Measurements from ENCODE around the gene AHRR.
"Not testable (repeated sequence)": the region's sequence is repeated elsewhere in the genome, so short reads cannot be mapped to it uniquely, and the experiment has no call there.

The AHRR gene

GRCh38 chr5:483434-484140 lies 162.1 kb downstream of the AHRR start:
- H3K4me3 ChIP-seq (ENCODE audit: low read depth in 1 of 5, low read length in 5 of 5), result no peak overlapping the region
- peaks cover 32 to 62% (median 54%) of the 10 kb centered on the region in 5 donors for H3K27me3 ChIP-seq (ENCODE audit: control insufficient read depth in 5 of 5, insufficient read depth in 4 of 5, low read length in 5 of 5)
- no peak overlapping the region for H3K9ac ChIP-seq (ENCODE audit: low read length in 5 of 5)
- H3K9me3 ChIP-seq (ENCODE audit: control insufficient read depth in 5 of 5, low read length in 5 of 5), result no peaks in the 10 kb centered on the region
- no peak overlapping the region for H3K27ac ChIP-seq (ENCODE audit: low read depth, low read length)
- H3K4me1 ChIP-seq (ENCODE audit: control insufficient read depth in 5 of 5, insufficient read depth in 5 of 5, low read length in 5 of 5), result peaks cover 0 to 3% (median 0%) of the 10 kb centered on the region in 5 donors
- no peaks in the 10 kb centered on the region for H3K36me3 ChIP-seq (ENCODE audit: control insufficient read depth in 5 of 5, insufficient read depth in 5 of 5, low read length in 5 of 5)

DNA sequence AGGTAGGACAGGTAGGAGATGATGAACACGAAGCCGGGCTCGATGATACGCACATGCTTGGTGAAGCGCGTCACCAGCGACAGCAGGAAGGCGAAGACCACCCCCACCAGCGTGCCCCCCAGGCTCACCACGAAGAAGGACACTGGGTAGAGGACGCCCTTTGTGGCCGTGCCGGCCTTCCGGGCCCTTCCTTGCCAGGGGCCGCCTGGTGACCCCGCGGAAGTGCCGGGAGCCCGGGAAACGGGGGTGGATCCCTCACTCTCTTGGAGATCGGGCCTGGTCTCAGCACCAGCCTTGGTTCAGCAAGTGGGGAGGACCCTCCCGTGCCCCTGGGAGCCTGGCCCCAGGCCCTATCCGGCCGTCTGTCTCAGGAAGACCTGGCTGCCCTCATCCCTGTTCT lies 163.0 kb downstream of the AHRR start:
- H3K27ac ChIP-seq (ENCODE audit: low read depth, low read length), result no peak overlapping the region
- no peaks in the 10 kb centered on the region for H3K9me3 ChIP-seq (ENCODE audit: control insufficient read depth in 5 of 5, low read length in 5 of 5)
- no peaks in the 10 kb centered on the region for H3K36me3 ChIP-seq (ENCODE audit: control insufficient read depth in 5 of 5, insufficient read depth in 5 of 5, low read length in 5 of 5)
- no peak overlapping the region for H3K4me3 ChIP-seq (ENCODE audit: low read depth in 1 of 5, low read length in 5 of 5)
- peaks cover 22 to 52% (median 48%) of the 10 kb centered on the region in 5 donors for H3K27me3 ChIP-seq (ENCODE audit: control insufficient read depth in 5 of 5, insufficient read depth in 4 of 5, low read length in 5 of 5)
- no peak overlapping the region for H3K9ac ChIP-seq (ENCODE audit: low read length in 5 of 5)
- H3K4me1 ChIP-seq (ENCODE audit: control insufficient read depth in 5 of 5, insufficient read depth in 5 of 5, low read length in 5 of 5), result peaks cover 0 to 3% (median 0%) of the 10 kb centered on the region in 5 donors

GRCh38 chr5:485113-485945 lies 163.8 kb downstream of the AHRR start:
- Histone ChIP-seq H3K27me3 (ENCODE audit: control insufficient read depth in 5 of 5, insufficient read depth in 4 of 5, low read length in 5 of 5) (peaks cover 14 to 47% (median 41%) of the 10 kb centered on the region in 5 donors), H3K36me3 (ENCODE audit: control insufficient read depth in 5 of 5, insufficient read depth in 5 of 5, low read length in 5 of 5) (no peaks in the 10 kb centered on the region), H3K9ac (ENCODE audit: low read length in 5 of 5) (no peak overlapping the region), H3K9me3 (ENCODE audit: control insufficient read depth in 5 of 5, low read length in 5 of 5) (no peaks in the 10 kb centered on the region), H3K4me3 (ENCODE audit: low read depth in 1 of 5, low read length in 5 of 5) (no peak overlapping the region), H3K4me1 (ENCODE audit: control insufficient read depth in 5 of 5, insufficient read depth in 5 of 5, low read length in 5 of 5) (peaks cover 0 to 3% (median 0%) of the 10 kb centered on the region in 5 donors), H3K27ac (ENCODE audit: low read depth, low read length) (no peak overlapping the region)

DNA sequence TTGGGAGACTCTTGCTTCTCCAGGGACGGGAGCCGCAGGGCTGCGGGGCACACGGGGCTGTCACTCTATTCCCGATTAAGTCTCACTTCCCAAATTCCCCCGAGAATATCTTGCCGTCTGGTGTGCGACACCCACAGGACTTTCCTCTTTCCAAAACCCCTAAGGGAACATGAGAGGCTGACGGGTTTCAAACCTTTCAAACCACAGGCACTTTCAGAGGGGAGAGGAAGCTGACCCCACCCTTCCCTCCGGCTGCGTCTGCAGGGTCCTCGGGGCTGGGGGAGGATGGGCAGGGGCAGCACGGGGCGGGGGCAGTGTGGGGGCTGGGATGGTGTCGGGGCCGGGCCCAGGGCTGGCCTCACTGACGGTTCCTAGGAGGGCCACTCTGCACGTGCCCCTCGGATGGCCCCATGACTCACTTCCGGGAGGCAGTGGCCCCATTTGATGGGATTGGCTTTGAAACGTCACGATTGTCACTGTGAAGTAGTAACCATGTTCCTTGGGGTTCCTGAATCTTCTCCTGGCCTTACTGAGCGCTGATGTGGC lies 164.5 kb downstream of the AHRR start:
- Histone ChIP-seq H3K36me3 (ENCODE audit: control insufficient read depth in 5 of 5, insufficient read depth in 5 of 5, low read length in 5 of 5) (no peaks in the 10 kb centered on the region), H3K9ac (ENCODE audit: low read length in 5 of 5) (no peak overlapping the region), H3K27me3 (ENCODE audit: control insufficient read depth in 5 of 5, insufficient read depth in 4 of 5, low read length in 5 of 5) (peaks cover 11 to 44% (median 42%) of the 10 kb centered on the region in 5 donors), H3K9me3 (ENCODE audit: control insufficient read depth in 5 of 5, low read length in 5 of 5) (no peaks in the 10 kb centered on the region), H3K4me1 (ENCODE audit: control insufficient read depth in 5 of 5, insufficient read depth in 5 of 5, low read length in 5 of 5) (peaks cover 0 to 3% (median 0%) of the 10 kb centered on the region in 5 donors), H3K27ac (ENCODE audit: low read depth, low read length) (no peak overlapping the region), H3K4me3 (ENCODE audit: low read depth in 1 of 5, low read length in 5 of 5) (no peak overlapping the region)

- peaks cover 7 to 43% (median 40%) of the 10 kb centered on the region in 5 donors for H3K27me3 ChIP-seq (ENCODE audit: control insufficient read depth in 5 of 5, insufficient read depth in 4 of 5, low read length in 5 of 5)
- not testable (repeated sequence) for H3K9ac ChIP-seq (ENCODE audit: low read length in 5 of 5); H3K36me3 ChIP-seq (ENCODE audit: control insufficient read depth in 5 of 5, insufficient read depth in 5 of 5, low read length in 5 of 5); H3K4me3 ChIP-seq (ENCODE audit: low read depth in 1 of 5, low read length in 5 of 5); H3K27ac ChIP-seq (ENCODE audit: low read depth, low read length); H3K9me3 ChIP-seq (ENCODE audit: control insufficient read depth in 5 of 5, low read length in 5 of 5); H3K4me1 ChIP-seq (ENCODE audit: control insufficient read depth in 5 of 5, insufficient read depth in 5 of 5, low read length in 5 of 5)
These were observed 165.1 kb downstream of the AHRR start for GRCh38 chr5:486597-486996.

Measured in subcutaneous abdominal adipose tissue (tissue), 5 donors.